GM18526 (cell line): ENCODE results near the gene FRS3.

Source experiments
- POLR2A ChIP-seq: IDR thresholded peaks from 3 replicates; pipeline ENCODE4 v1.6.1; 2011; ENCODE audit not compliant: insufficient read length; ENCODE audit errors: extremely low read depth

Gene FRS3

GRCh38 chr6:41731561-41732086 lies 48.1 kb downstream of the FRS3 start:
- no peak for TF ChIP-seq POLR2A

GRCh38 chr6:41730531-41731436 lies 48.9 kb downstream of the FRS3 start:
- no peak for TF ChIP-seq POLR2A

- TF ChIP-seq POLR2A: no peak
These were observed 50.1 kb downstream of the FRS3 start for GRCh38 chr6:41729624-41730023.

- TF ChIP-seq POLR2A: no peak
These were observed 50.7 kb downstream of the FRS3 start for GRCh38 chr6:41728954-41729353.

GRCh38 chr6:41728073-41728936 lies 51.4 kb downstream of the FRS3 start:
- no peak for TF ChIP-seq POLR2A

GRCh38 chr6:41727705-41728072 lies 52.0 kb downstream of the FRS3 start:
- no peak for TF ChIP-seq POLR2A

GRCh38 chr6:41726876-41727275 lies 52.8 kb downstream of the FRS3 start:
- no peak for TF ChIP-seq POLR2A

- TF ChIP-seq POLR2A: no peak
These were observed 54.9 kb downstream of the FRS3 start for GRCh38 chr6:41724586-41725501.

GRCh38 chr6:41724228-41724580 lies 55.5 kb downstream of the FRS3 start:
- peak; percentile 23 for TF ChIP-seq POLR2A

GRCh38 chr6:41723530-41724227 lies 56.0 kb downstream of the FRS3 start:
- peak; percentile 58 for TF ChIP-seq POLR2A

GRCh38 chr6:41722969-41723529 lies 56.7 kb downstream of the FRS3 start:
- no peak for TF ChIP-seq POLR2A

- no peak for TF ChIP-seq POLR2A
These were observed 58.3 kb downstream of the FRS3 start for GRCh38 chr6:41721414-41721813.

- no peak for TF ChIP-seq POLR2A
These were observed 58.9 kb downstream of the FRS3 start for GRCh38 chr6:41720783-41721182.

GRCh38 chr6:41720262-41720620 lies 59.5 kb downstream of the FRS3 start:
- TF ChIP-seq POLR2A: no peak
